8988T (cell line): Measurements from ENCODE around the gene IKZF1.

Experiments used
- DNase-seq: peaks from one replicate; pipeline ENCODE4 v3.0.0; 2011

Gene IKZF1

GRCh38 chr7:50357426-50357825 lies 52.9 kb downstream of the IKZF1 start:
- DNase-seq, result no peak

GRCh38 chr7:50358041-50358705 lies 53.7 kb downstream of the IKZF1 start:
- DNase-seq, result no peak

GRCh38 chr7:50358779-50359178 lies 54.3 kb downstream of the IKZF1 start:
- no peak for DNase-seq

GRCh38 chr7:50359258-50359994 lies 54.9 kb downstream of the IKZF1 start:
- no peak for DNase-seq

- DNase-seq, result no peak
These were observed 55.7 kb downstream of the IKZF1 start for GRCh38 chr7:50359995-50360925.

GRCh38 chr7:50362142-50362541 lies 57.6 kb downstream of the IKZF1 start:
- no peak for DNase-seq

GRCh38 chr7:50362712-50363282 lies 58.3 kb downstream of the IKZF1 start:
- no peak for DNase-seq

- no peak for DNase-seq
These were observed 59.0 kb downstream of the IKZF1 start for GRCh38 chr7:50363327-50364060.

GRCh38 chr7:50364645-50365044 lies 60.1 kb downstream of the IKZF1 start:
- DNase-seq, result no peak

- no peak for DNase-seq
These were observed 61.8 kb downstream of the IKZF1 start for GRCh38 chr7:50366311-50366710.

- no peak for DNase-seq
These were observed 62.6 kb downstream of the IKZF1 start for GRCh38 chr7:50367100-50367499.

- DNase-seq, result no peak
These were observed 63.1 kb downstream of the IKZF1 start for GRCh38 chr7:50367570-50367969.

- no peak for DNase-seq
These were observed 63.9 kb downstream of the IKZF1 start for GRCh38 chr7:50368366-50368765.

- no peak for DNase-seq
These were observed 64.9 kb downstream of the IKZF1 start for GRCh38 chr7:50369143-50370026.

GRCh38 chr7:50370884-50371283 lies 66.4 kb downstream of the IKZF1 start:
- DNase-seq, result no peak

- DNase-seq, result no peak
These were observed 67.1 kb downstream of the IKZF1 start for GRCh38 chr7:50371551-50372021.

GRCh38 chr7:50372923-50373322 lies 68.4 kb downstream of the IKZF1 start:
- DNase-seq, result no peak

GRCh38 chr7:50376056-50376820 lies 71.7 kb downstream of the IKZF1 start:
- DNase-seq, result no peak

GRCh38 chr7:50377356-50377755 lies 72.8 kb downstream of the IKZF1 start:
- DNase-seq, result no peak

- DNase-seq, result no peak
These were observed 74.6 kb downstream of the IKZF1 start for GRCh38 chr7:50379082-50379481.
